ENCODE results near the gene TGFB2.

TGFB2 gene

DNA sequence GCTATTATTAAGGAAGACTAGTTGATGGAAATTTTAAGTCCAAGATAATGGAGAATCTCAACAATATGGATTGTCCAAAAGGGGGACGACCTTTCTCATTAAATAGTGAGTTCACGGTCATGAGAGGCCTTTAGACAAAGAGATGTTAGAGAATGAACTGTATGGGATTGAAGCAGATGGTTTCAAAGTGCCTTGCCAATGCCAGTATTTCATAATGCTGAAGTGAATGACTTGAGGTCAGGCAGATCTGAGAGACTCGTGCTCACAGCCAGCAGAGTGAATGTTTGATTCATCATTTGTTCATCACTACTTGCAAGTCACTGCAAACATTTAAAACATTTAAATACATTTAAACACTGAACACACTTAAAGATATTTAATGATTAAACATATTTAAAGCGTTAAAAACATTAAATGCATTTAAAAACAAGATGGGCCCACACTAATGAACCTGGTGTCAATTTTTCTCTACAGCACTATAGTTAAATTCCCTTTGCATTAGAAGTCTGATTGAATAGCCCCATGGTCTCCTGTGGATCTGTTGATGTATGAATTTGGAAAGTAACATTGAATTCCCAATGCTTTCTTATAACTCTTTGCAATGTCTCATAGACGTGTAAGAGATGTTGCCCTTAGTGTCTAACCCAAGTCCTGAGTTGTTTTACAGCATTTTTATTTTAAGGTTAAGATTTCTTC, 80.7 kb downstream of the TGFB2 start:
- no peak for DNase-seq (ENCODE audit: low read depth in 2 of 2)

DNA sequence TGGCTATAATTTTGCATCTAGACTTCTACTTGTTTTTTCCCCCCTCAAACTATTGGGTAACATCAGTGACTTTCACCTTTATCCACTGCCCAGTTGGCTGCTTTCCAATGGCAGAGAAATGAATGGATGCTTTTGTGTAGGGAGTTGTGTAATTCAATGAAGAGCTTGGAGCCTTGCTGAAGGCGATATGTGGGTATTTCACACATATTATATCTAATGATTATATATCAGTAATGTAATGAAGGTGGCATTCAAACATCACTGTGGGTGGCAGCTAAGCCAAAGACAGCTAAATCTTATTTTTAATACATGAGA, 81.2 kb downstream of the TGFB2 start:
- no peak for DNase-seq (ENCODE audit: low read depth in 2 of 2)

DNA sequence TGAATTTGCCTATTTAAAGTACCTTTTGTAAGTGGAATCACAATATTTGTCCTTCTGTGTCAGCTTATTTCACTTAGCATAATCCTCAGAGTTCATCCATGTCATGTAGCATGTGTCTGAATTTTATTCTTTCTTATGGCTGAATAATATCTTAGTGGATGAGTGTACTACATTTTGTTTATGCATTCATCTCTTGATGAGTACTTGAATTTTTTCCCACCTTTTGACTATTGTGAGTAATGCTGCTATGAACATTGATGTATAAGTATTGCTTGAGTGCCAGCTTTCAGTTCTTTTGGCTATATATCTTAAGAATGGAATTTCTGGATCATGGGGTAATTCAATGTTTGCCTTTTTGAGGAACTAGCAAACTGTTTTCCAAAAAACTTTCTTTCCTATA, 84.2 kb downstream of the TGFB2 start:
- no peak for DNase-seq (ENCODE audit: low read depth in 2 of 2)

DNA sequence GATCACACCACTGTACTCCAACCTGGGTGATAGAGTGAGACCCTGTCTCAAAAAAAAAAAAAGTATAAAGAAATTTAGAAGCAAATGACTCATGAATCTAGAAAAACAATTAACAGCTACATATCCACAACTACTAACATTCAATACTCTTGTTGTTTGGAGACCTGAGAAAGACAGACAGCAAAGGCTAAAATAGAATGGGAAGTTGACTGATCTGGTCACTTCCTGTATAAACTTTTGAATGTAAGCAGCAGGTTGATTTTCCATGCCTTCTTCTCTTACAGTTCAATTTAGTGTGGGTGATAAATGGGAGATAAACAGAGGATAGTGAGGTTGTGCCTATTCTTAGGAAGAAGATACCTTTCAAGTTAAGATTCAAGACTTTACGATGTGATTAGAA, 85.2 kb downstream of the TGFB2 start:
- no peak for DNase-seq (ENCODE audit: low read depth in 2 of 2)

DNA sequence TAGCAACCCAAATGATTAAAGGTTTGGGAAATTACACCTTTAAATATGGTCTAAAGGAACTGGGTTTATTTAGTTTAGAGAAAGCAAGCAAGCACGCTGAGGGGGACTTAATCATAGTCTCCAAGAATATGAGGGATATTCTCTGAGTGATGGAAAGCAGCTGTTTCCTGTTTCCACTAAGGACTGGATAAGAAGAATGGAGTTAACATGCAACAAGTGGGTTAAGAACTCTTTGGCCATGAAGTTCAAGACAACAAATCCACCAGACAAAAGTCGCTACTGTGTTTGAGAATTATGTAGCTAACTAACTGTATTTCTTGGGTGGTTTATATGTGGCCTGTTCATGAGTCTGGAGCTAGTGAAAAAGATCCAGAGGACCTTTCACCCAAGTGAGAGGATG, 85.7 kb downstream of the TGFB2 start:
- no peak for DNase-seq (ENCODE audit: low read depth in 2 of 2)

DNA sequence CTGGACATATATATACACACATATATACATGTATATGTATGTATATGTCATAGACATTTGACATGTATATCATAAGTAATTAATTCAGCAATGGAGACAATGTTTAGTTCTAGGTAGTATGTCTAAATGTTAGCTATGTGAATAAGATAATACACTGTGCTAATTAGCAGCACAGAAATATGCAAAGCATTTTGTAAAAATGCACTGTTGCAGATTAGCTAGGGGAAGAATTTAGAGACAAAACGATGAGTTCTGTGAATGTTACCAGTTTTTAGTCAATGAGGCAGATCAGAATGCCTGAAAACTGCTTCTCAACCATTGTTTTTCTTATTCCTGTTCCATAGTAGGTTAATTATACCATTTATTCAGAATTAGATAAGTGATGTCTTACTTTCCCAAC, 86.3 kb downstream of the TGFB2 start:
- no peak for DNase-seq (ENCODE audit: low read depth in 2 of 2)

DNA sequence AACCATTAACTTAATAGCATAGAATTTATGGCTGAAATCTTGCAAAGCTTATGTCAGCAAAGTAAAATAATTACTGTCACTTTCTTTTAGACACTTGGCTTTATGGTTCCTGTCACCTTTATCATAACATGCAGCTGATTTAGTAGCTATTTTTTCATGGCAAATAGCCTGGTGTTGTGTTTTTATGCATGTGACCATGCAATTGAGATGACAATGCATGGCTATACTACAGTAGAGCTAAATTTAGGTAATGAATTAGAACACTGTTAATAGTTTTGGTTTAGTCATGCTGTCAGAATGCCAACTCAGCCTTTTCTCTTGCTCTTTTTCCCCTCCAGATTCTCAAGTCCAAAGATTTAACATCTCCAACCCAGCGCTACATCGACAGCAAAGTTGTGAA, 88.6 kb downstream of the TGFB2 start:
- DNase-seq (ENCODE audit: low read depth in 2 of 2), result no peak

DNA sequence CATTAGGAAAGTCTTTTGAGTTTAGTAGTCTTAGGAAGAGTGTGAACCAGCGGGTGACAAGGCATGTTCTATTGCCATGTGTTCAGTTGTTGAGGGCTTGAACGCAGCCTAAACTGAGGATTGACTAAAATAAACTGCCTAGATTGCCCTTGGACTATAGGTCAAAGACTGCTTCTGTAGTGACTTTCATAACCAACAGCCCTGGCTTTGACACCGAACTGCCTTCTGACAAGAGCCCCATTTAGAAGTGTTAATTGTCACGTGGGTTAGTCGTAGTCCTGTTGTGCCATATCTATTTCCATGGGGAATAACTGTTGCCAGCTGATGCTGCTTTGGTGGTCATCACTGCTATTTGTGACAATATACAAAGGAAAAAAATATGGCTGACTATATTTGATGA, 90.4 kb downstream of the TGFB2 start:
- DNase-seq (ENCODE audit: low read depth in 2 of 2), result no peak

DNA sequence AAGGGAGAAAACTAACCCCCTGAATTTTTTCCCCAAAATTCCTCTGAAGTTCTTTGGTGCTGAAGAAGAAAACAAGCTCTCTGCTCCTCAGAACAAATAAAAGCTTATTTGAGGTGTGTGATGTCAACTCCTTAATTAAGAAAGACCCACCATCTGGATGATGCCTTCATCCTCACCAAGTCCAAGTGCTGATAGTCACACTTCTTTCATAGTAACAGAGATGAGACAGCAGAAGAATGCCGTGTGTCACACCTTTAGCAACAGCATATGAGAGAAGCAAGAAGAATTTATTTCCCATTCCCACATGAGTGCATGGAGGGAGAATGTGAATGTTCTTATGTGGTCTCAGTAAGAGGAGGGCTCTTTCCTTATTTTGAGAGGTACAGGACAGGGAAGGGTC, 91.2 kb downstream of the TGFB2 start:
- DNase-seq (ENCODE audit: low read depth in 2 of 2), result no peak

DNA sequence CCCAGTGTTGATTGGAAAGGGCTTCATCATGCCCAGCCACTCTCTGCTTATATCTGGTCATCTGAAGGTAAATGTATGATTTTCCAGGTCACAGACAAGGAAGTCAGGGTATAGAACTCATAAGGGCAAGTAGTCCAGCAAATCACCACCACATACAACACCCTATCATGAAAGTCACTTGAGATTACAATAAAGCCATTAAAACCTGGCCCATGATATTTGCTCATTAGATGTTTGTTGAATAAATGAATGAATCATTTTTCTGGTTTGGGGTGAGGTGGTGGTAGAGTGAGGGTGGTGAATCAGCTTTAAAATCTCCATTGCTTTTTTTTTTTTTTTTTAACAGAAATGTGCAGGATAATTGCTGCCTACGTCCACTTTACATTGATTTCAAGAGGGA, 91.9 kb downstream of the TGFB2 start:
- no peak for DNase-seq (ENCODE audit: low read depth in 2 of 2)

DNA sequence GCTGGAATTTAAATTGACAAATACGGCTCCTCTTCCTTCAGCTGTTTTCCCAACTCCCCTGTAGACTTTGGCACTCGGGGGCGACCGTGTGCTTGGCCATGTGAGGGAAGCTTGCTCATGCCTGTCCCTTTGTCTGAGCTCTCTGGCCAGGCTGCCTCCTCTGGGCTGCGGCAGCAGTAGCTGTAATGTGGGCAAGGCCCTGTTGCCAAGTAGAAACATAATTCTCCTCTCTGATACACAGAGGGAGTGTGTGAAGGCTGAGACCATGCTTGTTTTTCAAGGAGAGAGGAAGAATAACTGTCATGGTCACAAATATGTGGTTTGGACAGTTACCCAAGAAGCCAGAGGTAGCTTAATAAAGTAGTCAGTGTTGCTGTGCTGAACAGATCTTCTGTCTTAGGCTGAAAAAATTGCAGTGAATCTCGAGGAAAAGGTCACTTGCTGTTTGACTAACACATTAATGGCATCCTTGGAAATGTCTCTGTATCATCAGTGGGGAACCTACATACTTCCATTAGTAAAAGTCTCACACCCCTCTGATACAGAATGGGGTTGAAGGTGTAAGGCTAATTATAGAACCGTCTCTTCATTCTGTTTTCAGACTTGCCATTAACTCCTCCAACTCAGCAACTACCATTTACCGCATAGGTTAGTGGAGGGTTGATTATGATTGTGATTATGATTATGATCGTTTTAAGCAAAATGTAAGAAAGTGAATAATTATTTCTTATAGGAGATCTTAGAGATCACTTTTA, 94.6 kb downstream of the TGFB2 start:
- DNase-seq (ENCODE audit: low read depth in 2 of 2), result no peak

DNA sequence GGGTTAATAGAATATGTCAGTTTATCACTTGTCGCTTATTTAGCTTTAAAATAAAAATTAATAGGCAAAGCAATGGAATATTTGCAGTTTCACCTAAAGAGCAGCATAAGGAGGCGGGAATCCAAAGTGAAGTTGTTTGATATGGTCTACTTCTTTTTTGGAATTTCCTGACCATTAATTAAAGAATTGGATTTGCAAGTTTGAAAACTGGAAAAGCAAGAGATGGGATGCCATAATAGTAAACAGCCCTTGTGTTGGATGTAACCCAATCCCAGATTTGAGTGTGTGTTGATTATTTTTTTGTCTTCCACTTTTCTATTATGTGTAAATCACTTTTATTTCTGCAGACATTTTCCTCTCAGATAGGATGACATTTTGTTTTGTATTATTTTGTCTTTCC, 98.1 kb downstream of the TGFB2 start:
- no peak for DNase-seq (ENCODE audit: low read depth in 2 of 2)

DNA sequence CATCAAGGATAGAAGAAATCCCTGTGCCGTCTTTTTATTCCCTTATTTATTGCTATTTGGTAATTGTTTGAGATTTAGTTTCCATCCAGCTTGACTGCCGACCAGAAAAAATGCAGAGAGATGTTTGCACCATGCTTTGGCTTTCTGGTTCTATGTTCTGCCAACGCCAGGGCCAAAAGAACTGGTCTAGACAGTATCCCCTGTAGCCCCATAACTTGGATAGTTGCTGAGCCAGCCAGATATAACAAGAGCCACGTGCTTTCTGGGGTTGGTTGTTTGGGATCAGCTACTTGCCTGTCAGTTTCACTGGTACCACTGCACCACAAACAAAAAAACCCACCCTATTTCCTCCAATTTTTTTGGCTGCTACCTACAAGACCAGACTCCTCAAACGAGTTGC, 99.0 kb downstream of the TGFB2 start:
- DNase-seq (ENCODE audit: low read depth in 2 of 2), result no peak

DNA sequence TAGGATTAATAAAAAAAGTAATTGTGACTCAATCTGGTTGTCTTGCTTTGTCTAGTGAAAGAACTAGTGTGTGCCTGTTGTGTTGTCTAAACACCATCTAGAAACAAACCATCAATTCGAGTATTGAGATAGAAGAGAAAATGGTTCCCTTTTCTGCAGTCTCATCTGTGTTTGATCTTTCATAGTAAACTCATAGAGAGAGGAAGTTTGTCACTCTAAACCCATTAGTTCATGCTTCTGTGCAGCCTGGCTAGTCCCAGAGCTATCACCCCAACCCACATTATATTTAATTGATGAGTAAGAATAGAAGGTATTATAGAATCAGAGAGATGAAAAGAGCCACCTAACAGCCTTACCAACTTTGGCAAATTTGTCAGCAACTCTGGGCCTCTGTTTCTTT, 99.5 kb downstream of the TGFB2 start:
- no peak for DNase-seq (ENCODE audit: low read depth in 2 of 2)

DNA sequence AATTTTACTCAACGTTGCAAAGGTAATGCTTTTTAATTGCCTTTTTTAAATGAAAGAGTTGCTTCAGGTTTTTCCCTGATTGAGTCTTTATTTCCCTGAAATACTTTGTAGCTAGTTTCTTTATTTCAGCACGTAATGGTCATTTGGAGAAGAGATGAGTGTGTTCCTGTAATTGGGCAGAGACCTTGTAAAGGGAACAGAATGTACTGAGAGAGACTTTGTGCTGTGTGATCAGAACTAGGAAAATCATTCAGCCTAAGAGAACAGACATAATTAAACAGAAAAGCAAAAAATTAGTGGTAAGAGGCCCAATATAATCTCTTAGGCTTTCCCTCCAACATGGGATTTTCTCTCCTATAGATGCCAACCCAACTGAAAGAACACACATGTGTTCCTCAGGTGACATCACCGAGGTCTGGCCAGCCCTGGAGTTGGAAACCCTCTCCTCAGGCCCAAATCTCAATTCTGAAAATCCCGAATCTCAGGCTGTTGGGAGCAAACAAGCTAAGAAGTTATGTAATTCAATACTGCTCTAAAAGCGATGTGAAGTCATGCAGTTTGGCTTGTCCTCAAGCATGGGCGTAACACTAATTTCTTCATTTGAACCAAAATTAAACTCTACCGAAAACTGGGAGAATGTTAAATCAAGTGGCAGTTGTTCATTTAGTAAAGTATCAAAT, 102.0 kb downstream of the TGFB2 start:
- no peak for DNase-seq (ENCODE audit: low read depth in 2 of 2)

DNA sequence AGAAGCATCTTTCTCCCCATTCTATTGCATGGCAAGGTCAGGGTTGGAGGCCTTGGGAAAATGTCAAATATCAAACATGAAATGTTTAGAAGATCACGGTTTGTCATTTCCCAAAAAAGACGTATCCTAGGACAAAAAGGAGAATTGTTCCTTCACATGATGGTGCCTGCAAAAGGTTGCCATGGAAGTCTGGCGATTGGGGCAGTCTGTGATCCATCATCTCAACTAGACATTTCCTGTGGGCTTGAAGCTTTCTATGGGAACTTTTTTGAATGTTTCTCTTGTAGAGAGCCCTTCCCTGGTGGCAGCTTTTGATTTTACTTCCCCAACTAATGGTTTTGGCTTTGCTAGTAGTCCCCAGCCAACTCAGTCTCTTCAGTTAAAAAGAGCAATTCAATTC, 106.3 kb downstream of the TGFB2 start:
- DNase-seq (ENCODE audit: low read depth in 2 of 2), result no peak

DNA sequence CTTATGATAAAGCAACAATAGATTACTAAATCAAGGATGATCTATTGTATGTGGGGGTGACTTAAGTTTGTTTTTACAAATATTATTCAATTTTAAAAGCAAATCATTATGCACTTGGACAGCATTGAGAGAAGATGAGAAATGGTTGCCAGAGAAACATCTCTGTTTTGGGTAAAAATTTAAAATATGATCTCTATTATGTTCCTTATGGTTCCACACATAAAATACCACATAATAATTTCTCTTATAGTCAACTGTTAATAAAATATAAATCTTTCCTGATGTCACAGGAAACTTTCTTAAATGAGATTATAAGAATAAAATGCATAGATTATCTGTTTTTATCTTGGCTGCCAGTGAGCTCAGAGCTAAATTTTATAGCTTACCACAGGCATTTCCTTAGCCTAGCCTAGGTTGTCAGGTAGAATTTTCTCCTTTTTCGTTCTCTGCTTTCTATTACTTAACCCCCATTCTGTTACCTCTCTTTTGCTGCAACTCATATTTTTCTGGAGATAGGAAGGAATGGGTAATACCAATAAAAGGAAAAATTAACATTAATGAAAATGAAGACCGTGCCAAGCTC, 109.7 kb downstream of the TGFB2 start:
- DNase-seq (ENCODE audit: low read depth in 2 of 2), result no peak

DNA sequence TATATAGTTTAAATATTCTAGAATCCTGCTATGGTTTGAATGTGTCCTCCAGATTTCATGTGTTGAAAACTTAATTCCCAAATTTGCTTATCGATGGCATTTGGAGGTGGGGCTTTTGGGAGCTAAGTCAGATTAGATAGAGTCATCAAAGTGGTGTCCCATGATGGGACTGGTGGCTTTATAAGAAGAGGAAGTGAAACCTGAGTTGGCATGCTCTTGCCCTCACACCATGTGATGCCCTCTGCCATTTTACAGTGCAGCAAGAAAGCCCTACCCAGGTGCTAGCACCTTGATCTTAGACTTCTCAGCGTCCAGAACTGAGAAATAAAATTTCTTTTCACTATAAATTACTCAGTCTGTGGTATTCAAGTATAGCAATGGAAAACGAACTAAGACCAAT, 111.3 kb downstream of the TGFB2 start:
- DNase-seq (ENCODE audit: low read depth in 2 of 2), result no peak

DNA sequence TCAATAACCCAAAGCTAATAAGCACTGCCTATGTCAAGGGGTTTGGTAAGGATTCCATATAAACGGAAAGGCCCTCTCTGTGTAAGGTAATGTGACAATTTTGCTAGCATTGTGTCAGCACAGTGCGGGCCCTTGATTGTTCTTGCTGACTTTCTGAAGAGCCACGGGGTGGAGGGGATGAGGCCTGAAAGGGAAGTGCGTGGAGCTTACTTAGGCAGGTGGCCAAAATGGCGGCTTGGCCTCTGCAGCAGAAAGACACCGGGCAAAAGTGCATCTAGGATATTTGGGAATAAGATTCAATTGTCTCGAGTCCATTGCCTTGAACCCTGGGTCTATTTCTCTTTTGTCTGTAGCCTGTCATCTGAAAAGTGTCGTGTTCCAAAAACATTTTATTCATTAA, 114.3 kb downstream of the TGFB2 start:
- no peak for DNase-seq (ENCODE audit: low read depth in 2 of 2)

DNA sequence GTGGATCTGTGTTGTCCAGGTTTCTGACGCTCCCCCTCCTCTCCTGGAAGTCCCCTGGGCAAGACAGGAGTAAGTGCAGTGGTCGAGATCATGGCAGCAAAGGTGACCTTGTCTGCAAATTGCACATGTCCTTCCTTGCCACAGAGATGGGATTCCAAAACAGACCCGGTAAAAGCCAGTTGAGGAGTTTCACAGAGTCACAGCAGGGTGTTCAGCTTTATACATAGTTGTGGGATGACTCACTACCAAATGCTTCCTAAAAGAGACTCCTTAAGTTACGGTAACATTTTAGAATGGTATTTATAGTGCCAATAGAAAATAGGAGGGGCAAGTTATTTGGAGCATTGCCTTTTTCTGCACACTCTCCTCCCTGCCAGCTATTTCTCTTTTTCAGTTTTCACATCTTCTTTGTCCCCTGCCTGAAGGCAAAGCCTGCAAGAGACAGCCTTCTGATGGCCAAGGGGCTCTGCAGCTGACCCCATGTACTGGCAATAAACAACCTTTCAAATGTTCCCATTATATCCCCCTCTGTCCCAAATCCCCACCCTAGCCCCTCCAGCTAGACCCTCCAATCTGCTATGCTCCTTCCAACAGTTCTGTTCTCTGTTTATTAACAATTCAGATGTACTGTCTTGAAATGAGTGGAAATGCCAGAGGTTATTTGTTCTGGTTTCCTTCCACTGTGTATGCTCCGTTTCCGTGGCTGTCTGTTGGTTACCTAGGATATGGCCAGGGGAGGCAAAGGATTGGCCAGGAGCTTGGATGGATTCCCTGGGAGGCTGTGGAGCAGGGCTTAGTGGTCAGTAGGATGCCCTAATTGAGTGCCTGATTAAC, 115.0 kb downstream of the TGFB2 start:
- DNase-seq (ENCODE audit: low read depth in 2 of 2), result no peak

DNA sequence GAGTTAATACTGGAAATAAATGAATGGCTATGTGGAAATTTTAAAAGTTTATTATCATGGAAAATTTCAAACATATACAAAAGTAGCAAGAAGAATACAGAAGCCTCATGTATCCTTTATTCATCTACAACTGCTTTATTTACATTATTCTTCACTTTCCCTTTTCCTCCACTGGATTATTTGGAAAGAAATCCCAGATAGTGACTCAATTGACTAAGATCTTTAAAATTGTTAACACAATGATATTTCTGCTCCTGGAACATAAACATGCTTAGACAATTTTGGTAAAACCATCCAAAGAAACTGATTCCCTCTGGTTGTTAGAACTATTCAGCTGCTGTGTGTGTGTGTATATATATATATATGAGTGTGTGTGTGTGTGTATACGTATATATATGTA, 116.2 kb downstream of the TGFB2 start:
- DNase-seq (ENCODE audit: low read depth in 2 of 2), result no peak

DNA sequence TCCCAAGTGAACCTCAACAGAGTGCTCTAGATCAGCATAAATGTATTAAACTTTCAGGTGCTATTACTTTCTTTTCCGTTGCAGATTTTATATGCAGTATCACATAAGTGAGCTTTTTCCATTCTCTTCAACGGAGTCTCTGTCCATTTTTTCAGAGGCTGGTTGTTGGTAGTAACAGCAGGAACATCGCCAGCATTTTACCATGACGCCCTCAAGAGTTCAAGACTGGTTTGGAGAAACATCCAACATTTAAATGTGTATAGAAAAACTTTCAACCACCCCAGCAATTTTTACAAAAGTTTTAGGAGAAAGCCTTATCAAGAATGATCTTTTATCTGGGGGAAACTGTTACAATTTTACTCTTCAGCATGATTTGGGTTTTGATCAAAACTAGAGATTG, 117.0 kb downstream of the TGFB2 start:
- no peak for DNase-seq (ENCODE audit: low read depth in 2 of 2)
